ENCODE data around the gene AGK.

GRCh38 chr7:141636053-141636452 is 84.8 kb downstream of the AGK start:
- TF ChIP-seq YY1 (IDR thresholded peaks at IDR 0.05; ENCODE audit: insufficient read depth, insufficient read length) (no peak), ZNF274 (IDR thresholded peaks at IDR 0.05; ENCODE audit: low read depth, low read length) (no peak), SUZ12 (IDR thresholded peaks at IDR 0.05; ENCODE audit: extremely low read depth, insufficient read depth, insufficient read length) (no peak)
